Parathyroid adenoma (tissue), 2 donors: Measurements from ENCODE around the gene ZSWIM6.

Experiments
- H2AFZ ChIP-seq: fragments of 300-600 bp; sonication (generic); one replicate; pipeline ENCODE4 v1.7.0; 2017; ENCODE audit warnings: antibody characterized with exemption, mild to moderate bottlenecking
- H3K27ac ChIP-seq: fragments of 300-600 bp; sonication (generic); one replicate; pipeline ENCODE4 v1.7.0; 2017
- H3K27me3 ChIP-seq: fragments of 300-600 bp; sonication (generic); one replicate; pipeline ENCODE4 v1.7.0; 2017; ENCODE audit warnings: low read length; ENCODE audit not compliant: control insufficient read depth, insufficient read depth
- H3K36me3 ChIP-seq: fragments of 300-600 bp; sonication (generic); one replicate; pipeline ENCODE4 v1.7.0; 2017; ENCODE audit warnings: low read length; ENCODE audit not compliant: control insufficient read depth, insufficient read depth
- H3K4me1 ChIP-seq: fragments of 300-600 bp; sonication (generic); one replicate; pipeline ENCODE4 v1.7.0; 2017; ENCODE audit warnings: control low read depth
- H3K4me2 ChIP-seq: fragments of 300-600 bp; sonication (generic); one replicate; pipeline ENCODE4 v1.7.0; 2017; ENCODE audit warnings: low read length
- H3K4me3 ChIP-seq: fragments of 300-600 bp; sonication (generic); one replicate; pipeline ENCODE4 v1.7.0; 2017; ENCODE audit warnings: low read depth, low read length
- H3K79me2 ChIP-seq: fragments of 300-600 bp; sonication (generic); one replicate; pipeline ENCODE4 v1.7.0; 2017; ENCODE audit warnings: control low read depth
- H3K9ac ChIP-seq: fragments of 300-600 bp; sonication (generic); one replicate; pipeline ENCODE4 v1.7.0; 2017; ENCODE audit warnings: mild to moderate bottlenecking
- H3K9me3 ChIP-seq: fragments of 300-600 bp; sonication (generic); one replicate; pipeline ENCODE4 v1.7.0; 2017; ENCODE audit warnings: low read length; ENCODE audit not compliant: control insufficient read depth
- CTCF ChIP-seq: fragments of 300-600 bp; sonication (generic); IDR thresholded peaks from one replicate; pipeline ENCODE4 v1.7.0; 2017; ENCODE audit warnings: antibody characterized with exemption, mild to moderate bottlenecking
- donor health status: primary hyperparathyroidism.

ZSWIM6 gene

GRCh38 chr5:61386045-61386800 lies 54.2 kb downstream of the ZSWIM6 start:
- Histone ChIP-seq H3K4me1 (peaks cover 8% of the 10 kb centered on the region), H3K4me2 (no peak overlapping the region), H2AFZ (no peak overlapping the region), H3K36me3 (no peaks in the 10 kb centered on the region), H3K4me3 (no peak overlapping the region), H3K27me3 (no peaks in the 10 kb centered on the region), H3K79me2 (peaks cover 48% of the 10 kb centered on the region), H3K27ac (no peak overlapping the region), H3K9ac (no peak overlapping the region), H3K9me3 (no peaks in the 10 kb centered on the region)
- no peak for TF ChIP-seq CTCF

- no peak for TF ChIP-seq CTCF
Observed at GRCh38 chr5:61389609-61390008, 57.6 kb downstream of the ZSWIM6 start.

GRCh38 chr5:61394078-61394704 lies 62.1 kb downstream of the ZSWIM6 start:
- peaks cover 27% of the 10 kb centered on the region for H3K79me2 ChIP-seq
- no peaks in the 10 kb centered on the region for H3K4me1 ChIP-seq
- H3K27ac ChIP-seq = no peak overlapping the region
- no peaks in the 10 kb centered on the region for H3K9me3 ChIP-seq
- H3K36me3 ChIP-seq = no peaks in the 10 kb centered on the region
- no peaks in the 10 kb centered on the region for H3K27me3 ChIP-seq
- TF ChIP-seq CTCF = no peak
- H3K4me3 ChIP-seq = no peak overlapping the region
- no peak overlapping the region for H3K9ac ChIP-seq
- no peak overlapping the region for H2AFZ ChIP-seq
- H3K4me2 ChIP-seq = no peak overlapping the region

More at GRCh38 chr5:61389609-61390008, 57.6 kb downstream of the ZSWIM6 start:
- H3K4me2 ChIP-seq = no peak overlapping the region
- H3K27ac ChIP-seq = no peak overlapping the region
- H3K9ac ChIP-seq = no peak overlapping the region
- no peaks in the 10 kb centered on the region for H3K27me3 ChIP-seq
- no peaks in the 10 kb centered on the region for H3K36me3 ChIP-seq
- H3K79me2 ChIP-seq = peaks cover 47% of the 10 kb centered on the region
- no peak overlapping the region for H3K4me3 ChIP-seq
- H3K4me1 ChIP-seq = peaks cover 8% of the 10 kb centered on the region
- H3K9me3 ChIP-seq = no peaks in the 10 kb centered on the region
- H2AFZ ChIP-seq = no peak overlapping the region

- no peak overlapping the region for H2AFZ ChIP-seq
- no peaks in the 10 kb centered on the region for H3K4me1 ChIP-seq
- no peak for TF ChIP-seq CTCF
- H3K27me3 ChIP-seq = no peaks in the 10 kb centered on the region
- no peak overlapping the region for H3K4me3 ChIP-seq
- H3K27ac ChIP-seq = no peak overlapping the region
- peaks cover 27% of the 10 kb centered on the region for H3K79me2 ChIP-seq
- no peak overlapping the region for H3K4me2 ChIP-seq
- H3K9me3 ChIP-seq = no peaks in the 10 kb centered on the region
- no peak overlapping the region for H3K9ac ChIP-seq
- H3K36me3 ChIP-seq = no peaks in the 10 kb centered on the region
Observed at GRCh38 chr5:61394793-61395192, 62.7 kb downstream of the ZSWIM6 start.
